ENCODE measurements around the gene TLK2.
"Not testable (repeated sequence)": the region's sequence is repeated elsewhere in the genome, so short reads cannot be mapped to it uniquely, and the experiment has no call there.

DNA sequence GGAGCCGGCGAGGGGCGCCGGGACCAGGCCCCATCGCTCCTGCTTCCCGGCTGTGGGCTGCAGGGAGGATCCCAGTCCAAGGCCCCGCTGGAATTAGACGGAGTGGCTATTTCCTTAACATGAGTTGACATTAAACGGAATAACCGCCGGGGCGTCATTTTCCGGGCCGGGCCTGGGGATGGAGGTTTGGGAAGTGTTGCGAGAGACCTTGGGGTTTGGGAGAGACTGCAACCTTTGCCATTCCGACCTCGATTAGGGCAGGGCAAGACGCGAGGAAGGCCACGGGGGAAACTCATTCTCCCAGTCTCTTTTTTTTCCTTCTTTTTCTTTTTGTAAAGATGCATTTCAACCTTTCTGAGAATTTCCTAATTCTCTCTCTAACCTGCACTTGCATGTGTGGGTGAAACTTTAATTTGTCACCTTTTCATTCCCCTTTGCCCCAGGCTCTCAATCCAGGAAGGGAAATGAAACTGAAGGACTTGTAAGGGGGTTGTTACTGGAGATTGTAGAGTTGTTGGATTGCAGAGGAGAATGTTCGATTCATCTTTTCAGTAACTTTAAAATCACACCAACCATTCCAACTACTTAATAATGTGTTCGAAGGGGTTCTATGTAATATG, 1.1 kb downstream of the TLK2 start:
- not testable (repeated sequence) for TF ChIP-seq POLR2A (IDR thresholded peaks at IDR 0.05)
- TF ChIP-seq, protein P1, sequence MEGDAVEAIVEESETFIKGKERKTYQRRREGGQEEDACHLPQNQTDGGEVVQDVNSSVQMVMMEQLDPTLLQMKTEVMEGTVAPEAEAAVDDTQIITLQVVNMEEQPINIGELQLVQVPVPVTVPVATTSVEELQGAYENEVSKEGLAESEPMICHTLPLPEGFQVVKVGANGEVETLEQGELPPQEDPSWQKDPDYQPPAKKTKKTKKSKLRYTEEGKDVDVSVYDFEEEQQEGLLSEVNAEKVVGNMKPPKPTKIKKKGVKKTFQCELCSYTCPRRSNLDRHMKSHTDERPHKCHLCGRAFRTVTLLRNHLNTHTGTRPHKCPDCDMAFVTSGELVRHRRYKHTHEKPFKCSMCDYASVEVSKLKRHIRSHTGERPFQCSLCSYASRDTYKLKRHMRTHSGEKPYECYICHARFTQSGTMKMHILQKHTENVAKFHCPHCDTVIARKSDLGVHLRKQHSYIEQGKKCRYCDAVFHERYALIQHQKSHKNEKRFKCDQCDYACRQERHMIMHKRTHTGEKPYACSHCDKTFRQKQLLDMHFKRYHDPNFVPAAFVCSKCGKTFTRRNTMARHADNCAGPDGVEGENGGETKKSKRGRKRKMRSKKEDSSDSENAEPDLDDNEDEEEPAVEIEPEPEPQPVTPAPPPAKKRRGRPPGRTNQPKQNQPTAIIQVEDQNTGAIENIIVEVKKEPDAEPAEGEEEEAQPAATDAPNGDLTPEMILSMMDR (IDR thresholded peaks at IDR 0.05), result not testable (repeated sequence)
